ENCODE measurements around the gene TBC1D10A. TPM values are rescaled to one million over a fixed set of nuclear protein-coding genes. Genes with fewer than 3 reads are reported as not detected.

TBC1D10A gene
- total RNA-seq, 2 experiments from 2014 or later = 20.5 to 21.1 TPM

DNA sequence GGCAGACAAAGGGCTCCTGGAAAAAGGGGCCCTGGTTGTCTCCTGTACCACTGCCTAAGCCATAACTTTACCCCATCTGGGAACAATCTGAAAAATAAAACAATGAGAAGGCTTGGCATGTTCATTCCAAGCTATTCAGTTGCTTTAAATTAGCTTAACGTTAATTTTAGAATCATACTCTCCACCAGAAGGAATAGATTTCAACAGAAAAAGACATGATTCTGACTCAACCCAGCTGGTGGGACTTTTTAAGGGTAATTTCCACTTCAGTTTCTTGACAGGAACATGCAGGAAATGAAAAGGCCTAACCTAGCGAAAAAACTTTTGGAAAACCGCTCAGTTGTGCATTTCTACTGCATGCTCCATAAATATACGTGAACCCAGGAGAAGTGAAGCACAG, 22.1 kb upstream of the TBC1D10A start:
- ATAC-seq = no peak
- ChIA-PET POLR2A (interaction anchor here (1.3 to 2.0 kb wide), 5 partner anchors 9 to 56 kb away, joined by 3 to 5 read pairs (median 4); partner anchors contain the start of gene TBC1D10A), CTCF (interaction anchor here (0.8 to 3.0 kb wide), 3 partner anchors 13 to 128 kb away, joined by 3 to 17 read pairs (median 3); partner anchors contain the start of gene CASTOR1)
- Mint-ChIP-seq H3K27ac (peak overlapping the region; percentile 86), H3K9me3 (no peaks in the 10 kb centered on the region), H3K36me3 (ENCODE audit: low read depth) (peaks cover 67% of the 10 kb centered on the region), H3K4me3 (no peak overlapping the region), H3K27me3 (no peaks in the 10 kb centered on the region), H3K4me1 (ENCODE audit: low read depth) (peaks cover 57% of the 10 kb centered on the region)
- intact Hi-C loops (cut with micrococcal nuclease) = no loop called here
- TF ChIP-seq, protein P1, sequence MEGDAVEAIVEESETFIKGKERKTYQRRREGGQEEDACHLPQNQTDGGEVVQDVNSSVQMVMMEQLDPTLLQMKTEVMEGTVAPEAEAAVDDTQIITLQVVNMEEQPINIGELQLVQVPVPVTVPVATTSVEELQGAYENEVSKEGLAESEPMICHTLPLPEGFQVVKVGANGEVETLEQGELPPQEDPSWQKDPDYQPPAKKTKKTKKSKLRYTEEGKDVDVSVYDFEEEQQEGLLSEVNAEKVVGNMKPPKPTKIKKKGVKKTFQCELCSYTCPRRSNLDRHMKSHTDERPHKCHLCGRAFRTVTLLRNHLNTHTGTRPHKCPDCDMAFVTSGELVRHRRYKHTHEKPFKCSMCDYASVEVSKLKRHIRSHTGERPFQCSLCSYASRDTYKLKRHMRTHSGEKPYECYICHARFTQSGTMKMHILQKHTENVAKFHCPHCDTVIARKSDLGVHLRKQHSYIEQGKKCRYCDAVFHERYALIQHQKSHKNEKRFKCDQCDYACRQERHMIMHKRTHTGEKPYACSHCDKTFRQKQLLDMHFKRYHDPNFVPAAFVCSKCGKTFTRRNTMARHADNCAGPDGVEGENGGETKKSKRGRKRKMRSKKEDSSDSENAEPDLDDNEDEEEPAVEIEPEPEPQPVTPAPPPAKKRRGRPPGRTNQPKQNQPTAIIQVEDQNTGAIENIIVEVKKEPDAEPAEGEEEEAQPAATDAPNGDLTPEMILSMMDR (IDR thresholded peaks at IDR 0.05) = no peak
- no peak for DNase-seq

DNA sequence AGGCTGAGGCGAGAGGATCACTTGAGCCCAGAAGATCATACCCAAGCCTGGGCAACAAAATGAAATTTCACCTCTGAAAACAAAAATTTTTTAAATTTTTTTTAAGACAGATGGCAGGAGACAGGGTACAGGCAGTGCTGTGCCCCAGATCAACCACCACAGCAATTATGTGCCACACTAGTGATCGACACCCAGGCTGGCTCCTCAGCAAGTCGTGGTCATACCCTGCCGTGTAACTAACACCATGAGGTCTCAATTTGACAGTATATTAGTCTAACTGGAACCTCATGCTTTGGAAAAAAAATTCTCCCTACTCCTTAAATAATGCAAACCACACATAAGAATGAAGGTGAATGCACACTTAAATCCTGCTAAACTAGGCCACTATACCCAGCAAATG, 21.7 kb upstream of the TBC1D10A start:
- H3K4me3 Mint-ChIP-seq = no peak overlapping the region
- H3K27ac Mint-ChIP-seq = peak overlapping the region; percentile 86
- no peaks in the 10 kb centered on the region for H3K27me3 Mint-ChIP-seq
- ATAC-seq = no peak
- no peak for DNase-seq
- TF ChIP-seq, protein P1 (IDR thresholded peaks at IDR 0.05) = no peak
- POLR2A ChIA-PET = interaction anchor here (1.3 to 2.0 kb wide), 5 partner anchors 8 to 56 kb away, joined by 3 to 8 read pairs (median 4); partner anchors contain the start of genes CCDC157 and SF3A1
- CTCF ChIA-PET = interaction anchor here (1.2 to 3.0 kb wide), 2 partner anchors 39 to 60 kb away, joined by 6 to 17 read pairs; partner anchors contain the start of genes CASTOR1 and RNF215
- H3K9me3 Mint-ChIP-seq = no peaks in the 10 kb centered on the region
- peaks cover 53% of the 10 kb centered on the region for H3K4me1 Mint-ChIP-seq (ENCODE audit: low read depth)
- intact Hi-C loops (cut with micrococcal nuclease) = no loop called here
- peaks cover 68% of the 10 kb centered on the region for H3K36me3 Mint-ChIP-seq (ENCODE audit: low read depth)

DNA sequence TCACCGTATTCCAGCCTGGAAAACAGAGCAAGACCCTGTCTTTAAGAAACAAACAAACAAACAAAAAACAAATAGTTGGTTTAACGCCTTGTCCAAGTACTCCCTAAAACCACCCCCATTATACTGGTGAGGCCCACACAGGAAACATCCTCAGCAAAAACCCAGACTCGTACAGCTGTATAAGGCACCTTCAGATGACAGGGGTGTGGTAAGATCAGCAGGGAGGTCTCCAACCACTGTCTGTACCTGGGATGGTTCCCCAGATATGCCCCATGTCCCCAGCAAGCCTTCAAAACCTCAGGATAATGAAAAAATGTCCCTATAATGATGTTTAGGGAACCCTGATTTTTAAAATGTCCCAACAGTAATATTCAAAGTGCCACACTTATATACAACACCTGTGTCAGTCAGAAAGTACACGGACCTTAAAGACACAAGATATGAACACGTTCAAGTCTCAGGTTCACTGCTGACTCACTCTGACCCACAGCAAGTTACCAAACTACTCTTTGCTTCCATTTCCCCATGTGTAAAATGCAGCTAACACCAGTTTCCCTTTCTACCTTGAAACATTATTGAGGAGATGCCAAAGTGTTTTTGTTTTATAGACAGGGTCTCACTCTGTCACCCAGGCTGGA, 20.6 kb upstream of the TBC1D10A start:
- intact Hi-C loops (cut with micrococcal nuclease) = no loop called here
- POLR2A ChIA-PET = interaction anchor here (1.2 to 1.9 kb wide), 3 partner anchors 9 to 52 kb away, joined by 4 to 8 read pairs (median 4); partner anchors contain the start of genes CCDC157 and SF3A1
- peaks cover 45% of the 10 kb centered on the region for H3K4me1 Mint-ChIP-seq (ENCODE audit: low read depth)
- TF ChIP-seq, protein P1 (IDR thresholded peaks at IDR 0.05) = no peak
- DNase-seq (no peak), ATAC-seq (peak; percentile 81)
- CTCF ChIA-PET = interaction anchor here (0.8 to 2.1 kb wide), 3 partner anchors 40 to 59 kb away, joined by 3 to 12 read pairs (median 6); partner anchors contain the start of gene RNF215
- no peaks in the 10 kb centered on the region for H3K27me3 Mint-ChIP-seq
- peak overlapping the region; percentile 83 for H3K27ac Mint-ChIP-seq
- H3K4me3 Mint-ChIP-seq = no peak overlapping the region
- peaks cover 69% of the 10 kb centered on the region for H3K36me3 Mint-ChIP-seq (ENCODE audit: low read depth)
- no peaks in the 10 kb centered on the region for H3K9me3 Mint-ChIP-seq

DNA sequence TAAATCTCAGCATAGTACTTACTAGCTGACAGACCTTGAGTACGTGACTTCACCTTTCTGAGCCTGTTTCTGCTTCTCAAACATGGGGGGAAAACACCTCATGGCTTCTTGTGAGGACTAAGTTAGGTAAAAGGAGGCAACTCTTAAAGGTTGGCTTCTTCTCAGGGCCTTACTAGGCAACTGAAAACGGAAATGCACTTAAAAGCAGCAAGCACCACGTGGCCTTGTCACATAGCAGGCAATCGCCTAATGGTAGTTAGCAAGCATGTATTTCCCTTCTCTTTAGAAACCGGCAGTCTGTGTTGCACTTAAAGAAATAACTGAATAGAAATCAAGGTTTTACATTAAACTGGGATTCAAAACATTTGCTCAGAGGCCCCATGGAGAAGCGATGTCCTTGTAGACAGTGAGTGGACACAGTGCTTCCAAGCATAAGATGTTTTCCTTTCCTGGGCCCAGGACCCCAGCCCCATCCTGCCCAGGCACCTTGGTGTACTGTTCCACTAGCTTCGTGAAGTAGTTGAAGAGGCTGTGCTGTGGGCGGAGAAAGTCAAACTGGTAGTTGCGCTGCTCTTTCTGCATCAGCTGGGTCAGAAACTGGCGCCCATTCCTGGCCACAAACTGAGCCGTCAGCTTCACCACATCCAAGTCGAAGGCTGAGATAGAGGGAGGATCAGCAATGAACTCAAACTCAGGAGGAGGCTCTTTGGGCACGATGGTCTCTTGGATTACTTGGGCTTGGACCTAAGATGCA, 17.9 kb upstream of the TBC1D10A start:
- Mint-ChIP-seq H3K9me3 (no peaks in the 10 kb centered on the region), H3K4me3 (no peak overlapping the region), H3K27ac (peak overlapping the region; percentile 55), H3K36me3 (ENCODE audit: low read depth) (peaks cover 65% of the 10 kb centered on the region), H3K4me1 (ENCODE audit: low read depth) (peaks cover 29% of the 10 kb centered on the region), H3K27me3 (no peaks in the 10 kb centered on the region)
- ChIA-PET CTCF (interaction anchor here (0.9 to 1.9 kb wide), 3 partner anchors 42 to 57 kb away, joined by 3 to 7 read pairs (median 5); partner anchors contain the start of gene RNF215), POLR2A (interaction anchor here (0.6 to 2.1 kb wide), 4 partner anchors 10 to 94 kb away, joined by 3 to 7 read pairs (median 4); partner anchors contain the start of gene TBC1D10A)
- ATAC-seq (peak; percentile 15), DNase-seq (peak; percentile 16)
- TF ChIP-seq, protein P1 (IDR thresholded peaks at IDR 0.05) = no peak
- intact Hi-C loops (cut with micrococcal nuclease) = no loop called here
